Sigmoid colon (tissue), 7 donors: ENCODE results near the gene CCDC77. TPM values are rescaled to one million over a fixed set of nuclear protein-coding genes. Genes with fewer than 3 reads are reported as not detected.

ENCODE experiments used
- DNase-seq: peaks from one replicate; pipeline ENCODE4 v3.0.0-alpha.2; 2019
- H3K27ac ChIP-seq, 4 donors: fragments of 200-600 bp; sonication (generic); one replicate each; pipeline ENCODE4 v1.5.1; 2016 to 2019; ENCODE audit warnings: mild to moderate bottlenecking in 1 of 4
- H3K27me3 ChIP-seq, 3 donors: fragments of 200-600 bp; sonication (generic); one replicate each; pipeline ENCODE4 v1.5.1; 2019; ENCODE audit warnings: mild to moderate bottlenecking in 1 of 3
- H3K36me3 ChIP-seq, 4 donors: fragments of 200-600 bp; sonication (generic); one replicate each; pipeline ENCODE4 v1.5.1; 2016 to 2019
- H3K4me1 ChIP-seq, 4 donors: fragments of 200-600 bp; sonication (generic); one replicate each; pipeline ENCODE4 v1.5.1; 2017 to 2019
- H3K4me3 ChIP-seq, 4 donors: fragments of 200-600 bp; sonication (generic); one replicate each; pipeline ENCODE4 v1.5.1; 2017 to 2019; ENCODE audit warnings: mild to moderate bottlenecking in 2 of 4, moderate library complexity in 1 of 4
- H3K9me3 ChIP-seq, 4 donors: fragments of 200-600 bp in 3 of 4; sonication (generic) in 3 of 4; one replicate each; pipeline versions ENCODE4 v1.5.1 to v1.6.1; 2013 to 2019
- CTCF ChIP-seq, 4 experiments: fragments of 450-650 bp in 3 of 4; fragments of 200-600 bp in 1 of 4; IDR thresholded peaks; one replicate each; pipeline ENCODE4 v1.5.1; 2016 to 2019; ENCODE audit warnings: antibody characterized with exemption in 4 of 4, mild to moderate bottlenecking in 3 of 4, moderate library complexity in 2 of 4
- EP300 ChIP-seq, 4 donors: sonication (generic); formaldehyde crosslinking; IDR thresholded peaks; one replicate each; pipeline ENCODE4 v1.6.1; 2017; ENCODE audit warnings: antibody characterized with exemption in 4 of 4
- POLR2A ChIP-seq, 2 donors: fragments of 450-650 bp; IDR thresholded peaks; one replicate each; pipeline ENCODE4 v1.6.1; 2016; ENCODE audit warnings: antibody characterized with exemption in 2 of 2, mild to moderate bottlenecking in 2 of 2, moderate library complexity in 2 of 2
- POLR2AphosphoS5 ChIP-seq, 4 donors: sonication (generic); formaldehyde crosslinking; IDR thresholded peaks; one replicate each; pipeline ENCODE4 v1.6.1; 2017; ENCODE audit warnings: antibody characterized with exemption in 4 of 4
- WGBS, 2 donors: extraction: QIAGEN DNeasy Blood & Tissue Kit; methylation state at CpG; one replicate each; pipeline ENCODE4 v1.1.7; 2013; 5-methylcytosine and 5-hydroxymethylcytosine counted together
- intact Hi-C: fragments of 100-400 bp; cut with DNase I; formaldehyde crosslinking; loops from one replicate; pipeline ENCODE4 v1.15.1; 2023
- polyA plus RNA-seq, 3 donors: library from polyadenylated mRNA; stranded (reverse); fragments of 200-250 nt; gene quantifications; one replicate each; pipeline ENCODE4 v1.2.3, GENCODE V29; 2013
- total RNA-seq, 4 donors: library from RNA; depleted of rRNA; stranded (reverse); fragments of >200 nt; gene quantifications; one replicate each; pipeline ENCODE4 v1.1.0, GENCODE V29; 2016
- donor health status: healthy with polysubstance abuse.
- donor health status: Bipolar disorder and iron deficiency.
- donor health status: healthy.

Gene CCDC77
- total and polyA plus RNA-seq, 7 donors = 2.8 to 8.6 (median 5.8) TPM

- intact Hi-C loops = no loop called here
- Histone ChIP-seq H3K4me3 (no peak overlapping the region), H3K27ac (no peak overlapping the region), H3K36me3 (no peaks in the 10 kb centered on the region), H3K9me3 (no peaks in the 10 kb centered on the region), H3K4me1 (peaks cover 0 to 20% (median 18%) of the 10 kb centered on the region in 4 donors), H3K27me3 (peaks cover 14 to 53% (median 16%) of the 10 kb centered on the region in 3 donors)
- no peak for DNase-seq
- 91 to 93% methylated on average over 4 of the region's 4 CpGs for WGBS, 2 donors
- TF ChIP-seq CTCF (IDR thresholded peaks at IDR 0.05) = no peak
- no peak for TF ChIP-seq EP300 (IDR thresholded peaks at IDR 0.05)
- no peak for TF ChIP-seq POLR2AphosphoS5 (IDR thresholded peaks at IDR 0.05)
- no peak for TF ChIP-seq POLR2A (IDR thresholded peaks at IDR 0.05)
Observed at GRCh38 chr12:457676-458075, 56.2 kb downstream of the CCDC77 start.

- TF ChIP-seq POLR2AphosphoS5 (IDR thresholded peaks at IDR 0.05) = no peak
- TF ChIP-seq CTCF (IDR thresholded peaks at IDR 0.05) = no peak
- TF ChIP-seq POLR2A (IDR thresholded peaks at IDR 0.05) = no peak
- no peak for TF ChIP-seq EP300 (IDR thresholded peaks at IDR 0.05)
- no peak for DNase-seq
- Histone ChIP-seq H3K27me3 (peaks cover 14 to 50% (median 16%) of the 10 kb centered on the region in 3 donors), H3K9me3 (no peaks in the 10 kb centered on the region), H3K4me3 (peak overlapping the region in 3 of 4 donors; percentile 30 to 54 (median 50)), H3K36me3 (no peaks in the 10 kb centered on the region), H3K4me1 (peaks cover 0 to 20% (median 17%) of the 10 kb centered on the region in 4 donors), H3K27ac (no peak overlapping the region)
- 61 to 69% methylated on average over 5 of the region's 5 CpGs for WGBS, 2 donors
- intact Hi-C loops = no loop called here
Observed at GRCh38 chr12:459050-459429, 57.6 kb downstream of the CCDC77 start.

GRCh38 chr12:459430-460258, 58.2 kb downstream of the CCDC77 start, which contains the start of gene B4GALNT3:
Gene B4GALNT3, plus strand, starts transcription at chr12:459939. Its CDS starts 438 bp downstream, at chr12:460377.
- H3K27me3 ChIP-seq = peaks cover 14 to 50% (median 16%) of the 10 kb centered on the region in 3 donors

More at GRCh38 chr12:459430-460258, 58.2 kb downstream of the CCDC77 start, which contains the start of gene B4GALNT3:
- 4% methylated on average over 82 of the region's 82 CpGs for WGBS, 2 donors
- no peak for TF ChIP-seq POLR2A (IDR thresholded peaks at IDR 0.05)
- TF ChIP-seq POLR2AphosphoS5 (IDR thresholded peaks at IDR 0.05) = no peak
- no peak for TF ChIP-seq CTCF (IDR thresholded peaks at IDR 0.05)
- no peak for TF ChIP-seq EP300 (IDR thresholded peaks at IDR 0.05)
- Histone ChIP-seq H3K27ac (peak within 1 kb of the TSS in 1 of 4 donors; percentile 39), H3K4me3 (peak within 1 kb of the TSS; percentile 30 to 59 (median 52)), H3K9me3 (no peaks in the 10 kb centered on the region), H3K36me3 (no peaks in the 10 kb centered on the region), H3K4me1 (peaks cover 0 to 20% (median 17%) of the 10 kb centered on the region in 4 donors)
- no peak for DNase-seq
- intact Hi-C loops = no loop called here
